ENCODE results near the gene PDE3A. TPM values are rescaled to one million over a fixed set of nuclear protein-coding genes. Genes with fewer than 3 reads are reported as not detected.

PDE3A gene
- total RNA-seq, 6 experiments from 2014 or later, result 0.02 to 0.07 (median 0.03) TPM; not detected in 3

DNA sequence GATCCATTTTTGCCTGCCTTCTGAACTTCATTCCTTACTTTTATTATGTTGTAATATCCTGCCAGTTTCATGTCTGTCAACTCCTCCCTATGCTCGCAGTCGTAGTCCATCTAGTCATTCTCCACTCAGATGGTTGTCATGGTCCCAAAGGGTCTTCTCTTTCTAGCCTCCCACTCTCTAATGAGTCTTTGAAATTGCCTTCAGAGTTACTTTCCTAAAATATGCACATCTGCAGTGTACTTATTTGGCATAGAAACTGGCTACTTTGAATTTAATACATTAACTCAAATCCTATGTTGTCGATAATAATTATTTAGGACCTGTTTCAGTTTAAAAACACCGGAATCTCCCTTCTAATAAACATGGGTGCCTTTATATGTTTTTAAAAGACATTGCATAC, 101.0 kb downstream of the PDE3A start:
- H3K36me3 Mint-ChIP-seq (ENCODE audit: low read depth), result peaks cover 2% of the 10 kb centered on the region; the same call in 1 of the 2 replicates
- no peak overlapping the region for H3K27ac Mint-ChIP-seq
- DNase-seq, result no peak
- no peak overlapping the region for H3K4me3 Mint-ChIP-seq
- TF ChIP-seq, protein P1, sequence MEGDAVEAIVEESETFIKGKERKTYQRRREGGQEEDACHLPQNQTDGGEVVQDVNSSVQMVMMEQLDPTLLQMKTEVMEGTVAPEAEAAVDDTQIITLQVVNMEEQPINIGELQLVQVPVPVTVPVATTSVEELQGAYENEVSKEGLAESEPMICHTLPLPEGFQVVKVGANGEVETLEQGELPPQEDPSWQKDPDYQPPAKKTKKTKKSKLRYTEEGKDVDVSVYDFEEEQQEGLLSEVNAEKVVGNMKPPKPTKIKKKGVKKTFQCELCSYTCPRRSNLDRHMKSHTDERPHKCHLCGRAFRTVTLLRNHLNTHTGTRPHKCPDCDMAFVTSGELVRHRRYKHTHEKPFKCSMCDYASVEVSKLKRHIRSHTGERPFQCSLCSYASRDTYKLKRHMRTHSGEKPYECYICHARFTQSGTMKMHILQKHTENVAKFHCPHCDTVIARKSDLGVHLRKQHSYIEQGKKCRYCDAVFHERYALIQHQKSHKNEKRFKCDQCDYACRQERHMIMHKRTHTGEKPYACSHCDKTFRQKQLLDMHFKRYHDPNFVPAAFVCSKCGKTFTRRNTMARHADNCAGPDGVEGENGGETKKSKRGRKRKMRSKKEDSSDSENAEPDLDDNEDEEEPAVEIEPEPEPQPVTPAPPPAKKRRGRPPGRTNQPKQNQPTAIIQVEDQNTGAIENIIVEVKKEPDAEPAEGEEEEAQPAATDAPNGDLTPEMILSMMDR (IDR thresholded peaks at IDR 0.05), result no peak
- peaks cover 1% of the 10 kb centered on the region; the same call in 1 of the 2 replicates for H3K27me3 Mint-ChIP-seq (ENCODE audit: insufficient read depth)
- H3K4me1 Mint-ChIP-seq (ENCODE audit: low read depth), result peaks cover 13% of the 10 kb centered on the region
- H3K9me3 Mint-ChIP-seq, result no peaks in the 10 kb centered on the region

DNA sequence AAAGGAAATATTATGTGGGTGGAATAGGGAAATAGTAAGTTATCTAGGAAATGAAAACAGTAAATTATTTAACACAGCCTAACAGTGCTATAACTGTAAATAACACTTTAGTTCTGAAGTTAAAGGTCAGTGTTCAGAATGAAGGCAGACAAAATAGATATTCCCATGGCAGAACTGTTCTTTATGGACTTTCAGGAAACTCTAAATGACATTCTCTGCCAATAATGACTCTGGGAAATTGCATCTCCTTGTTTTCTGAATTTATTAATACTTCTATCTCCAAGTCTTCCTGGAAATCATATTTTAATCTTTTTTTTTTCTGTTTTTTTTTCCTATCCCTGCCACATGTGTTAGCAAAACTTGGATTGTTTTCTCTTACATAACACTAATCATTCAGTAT, 101.4 kb downstream of the PDE3A start:
- Mint-ChIP-seq H3K27ac (no peak overlapping the region), H3K4me1 (ENCODE audit: low read depth) (peaks cover 17% of the 10 kb centered on the region), H3K9me3 (no peaks in the 10 kb centered on the region), H3K4me3 (no peak overlapping the region), H3K27me3 (ENCODE audit: insufficient read depth) (peaks cover 1% of the 10 kb centered on the region; the same call in 1 of the 2 replicates), H3K36me3 (ENCODE audit: low read depth) (peaks cover 7% of the 10 kb centered on the region; the same call in 1 of the 2 replicates)
- DNase-seq, result no peak
- TF ChIP-seq, protein P1 (IDR thresholded peaks at IDR 0.05), result no peak

DNA sequence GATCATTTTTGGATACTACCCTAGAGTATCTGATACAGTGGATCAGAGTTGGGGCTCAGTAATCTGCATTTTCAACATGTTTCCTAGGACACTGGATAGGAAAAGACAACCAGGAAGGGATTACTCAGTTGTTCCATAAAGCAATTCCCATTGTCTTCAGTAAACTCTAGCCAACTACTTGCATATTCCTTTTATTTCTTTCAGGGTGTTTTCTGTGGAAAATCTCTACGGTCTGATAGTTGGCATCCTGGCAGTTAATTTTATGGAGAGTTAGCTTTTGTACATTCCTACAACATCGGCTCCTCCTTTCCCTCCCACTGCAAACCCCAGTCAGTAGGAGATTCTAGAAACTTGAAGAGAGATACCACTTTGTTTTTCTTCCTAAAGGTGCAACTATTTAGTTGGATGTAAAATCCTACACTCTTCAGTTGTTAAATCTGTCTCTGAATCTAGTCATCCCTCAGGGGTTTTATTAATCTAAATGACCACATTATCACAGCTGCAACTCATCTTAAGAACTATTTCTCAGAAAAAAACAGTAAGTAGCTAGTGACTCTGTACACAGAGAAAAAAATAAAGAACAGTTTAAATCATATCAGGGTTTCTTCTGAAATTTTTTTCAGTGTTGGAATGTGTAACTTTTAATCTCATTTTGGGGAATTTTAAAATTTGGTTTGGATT, 103.9 kb downstream of the PDE3A start:
- peaks cover 20% of the 10 kb centered on the region for H3K4me1 Mint-ChIP-seq (ENCODE audit: low read depth)
- no peaks in the 10 kb centered on the region for H3K9me3 Mint-ChIP-seq
- peaks cover 12% of the 10 kb centered on the region; the same call in 1 of the 2 replicates for H3K36me3 Mint-ChIP-seq (ENCODE audit: low read depth)
- no peak for DNase-seq
- no peak overlapping the region for H3K4me3 Mint-ChIP-seq
- H3K27ac Mint-ChIP-seq, result no peak overlapping the region
- peaks cover 1% of the 10 kb centered on the region for H3K27me3 Mint-ChIP-seq (ENCODE audit: insufficient read depth)
- TF ChIP-seq, protein P1 (IDR thresholded peaks at IDR 0.05), result no peak

DNA sequence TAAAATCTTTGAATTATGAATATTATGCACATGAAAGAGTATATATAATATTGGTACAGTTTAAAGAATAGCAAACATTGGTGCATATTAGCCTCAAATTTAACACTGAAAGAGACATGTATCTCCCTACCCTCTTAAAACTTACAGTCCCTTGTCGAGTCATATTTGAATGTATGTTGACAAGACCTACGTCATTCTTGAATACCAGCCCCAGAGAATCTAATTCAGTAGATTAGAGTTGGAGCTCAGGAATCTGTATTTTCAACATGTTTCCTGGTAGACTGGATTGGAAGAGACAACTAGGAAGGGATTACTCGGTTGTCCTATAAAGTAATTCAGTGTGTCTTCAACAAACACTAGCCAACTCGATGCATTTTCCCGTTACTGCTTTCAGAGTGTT, 104.8 kb downstream of the PDE3A start:
- H3K4me3 Mint-ChIP-seq, result no peak overlapping the region
- no peaks in the 10 kb centered on the region for H3K9me3 Mint-ChIP-seq
- peaks cover 20% of the 10 kb centered on the region for H3K4me1 Mint-ChIP-seq (ENCODE audit: low read depth)
- TF ChIP-seq, protein P1 (IDR thresholded peaks at IDR 0.05), result no peak
- peaks cover 12% of the 10 kb centered on the region; the same call in 1 of the 2 replicates for H3K36me3 Mint-ChIP-seq (ENCODE audit: low read depth)
- no peak overlapping the region for H3K27ac Mint-ChIP-seq
- no peak for DNase-seq
- H3K27me3 Mint-ChIP-seq (ENCODE audit: insufficient read depth), result peaks cover 1% of the 10 kb centered on the region

DNA sequence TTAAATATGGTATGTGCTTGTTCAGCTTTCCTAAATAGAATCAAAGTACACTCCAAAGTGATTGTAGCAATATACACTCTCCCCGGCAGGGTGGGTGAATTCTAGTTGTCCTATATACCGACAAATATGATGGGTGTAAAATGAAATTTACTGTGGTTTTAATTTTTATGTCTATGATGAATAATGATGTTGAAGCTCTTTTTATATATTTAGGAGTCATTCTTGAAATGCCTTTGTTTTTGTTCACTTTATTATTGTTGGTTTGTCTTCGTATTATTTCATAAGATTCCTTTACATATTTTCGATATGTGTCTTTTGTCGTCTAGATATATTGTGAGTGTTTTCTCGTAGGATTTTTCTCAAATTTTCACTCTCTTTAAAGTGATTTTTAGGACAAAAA, 105.7 kb downstream of the PDE3A start:
- Mint-ChIP-seq H3K9me3 (no peaks in the 10 kb centered on the region), H3K27me3 (ENCODE audit: insufficient read depth) (peaks cover 1% of the 10 kb centered on the region), H3K36me3 (ENCODE audit: low read depth) (peaks cover 12% of the 10 kb centered on the region; the same call in 1 of the 2 replicates), H3K27ac (no peak overlapping the region), H3K4me3 (no peak overlapping the region), H3K4me1 (ENCODE audit: low read depth) (peaks cover 20% of the 10 kb centered on the region)
- DNase-seq, result no peak
- TF ChIP-seq, protein P1 (IDR thresholded peaks at IDR 0.05), result no peak

All from HFFc6 (cell line).